HepG2 (cell line): ENCODE results near the gene CDC42EP5. TPM values are rescaled to one million over a fixed set of nuclear protein-coding genes. Genes with fewer than 3 reads are reported as not detected.
"Not testable (repeated sequence)": the region's sequence is repeated elsewhere in the genome, so short reads cannot be mapped to it uniquely, and the experiment has no call there.

Source experiments
- ATAC-seq: fragments of 200-7000 bp; cut with Tn5 transposase; 3 replicates; pipeline ENCODE4 v1.9.1; 2020; ENCODE audit warnings: mild to moderate bottlenecking, moderate library complexity
- BruUV-seq: library from RNA; stranded (reverse); fragments of 400-500 nt; replicated peaks from 2 replicates; lab custom pipeline; 2021; lab: Mats Ljungman, UMichigan
- CTCF ChIA-PET: fragments of 300-600 bp; formaldehyde crosslinking; extraction: SDS; loops from one replicate; lab custom pipeline; 2021; ENCODE audit warnings: low total read pairs, inconsistent platforms, low intra/inter-chr PET ratio; lab: Yijun Ruan, JAX
- POLR2A ChIA-PET: fragments of 350-600 bp; sonication (Branson Sonifier 250); formaldehyde crosslinking; loops from one replicate; lab custom pipeline; 2020; ENCODE audit warnings: antibody characterized with exemption, inconsistent platforms; lab: Yijun Ruan, JAX
- DNase-seq: peaks from one replicate; pipeline ENCODE4 v3.0.0-alpha.2; 2015; ENCODE audit warnings: low spot score
- FAIRE-seq: peaks from 3 replicates; lab custom pipeline; 2011; peaks lifted over from hg19 to GRCh38; lab: Jason Lieb, UNC
- H2AFZ ChIP-seq: one replicate; pipeline ENCODE4 v1.6.1; 2011; ENCODE audit warnings: low read length, inconsistent platforms
- H3K27ac ChIP-seq: fragments of 300-600 bp; 3 replicates; pipeline ENCODE4 v1.8.0; 2011; ENCODE audit warnings: mixed run types, mild to moderate bottlenecking, mixed read lengths, low read length, inconsistent platforms; ENCODE audit not compliant: insufficient read depth; ENCODE audit errors: extremely low read length
- H3K27me3 ChIP-seq, 2 experiments: fragments of 200-600 bp in 1 of 2; 2 replicates in 1 of 2; 3 replicates in 1 of 2; pipeline versions ENCODE4 v1.6.0 to v1.8.0; 2011; ENCODE audit warnings: low read length in 2 of 2, mild to moderate bottlenecking in 2 of 2, moderate library complexity in 2 of 2, inconsistent platforms in 1 of 2; ENCODE audit not compliant: insufficient read depth in 2 of 2, control insufficient read depth in 1 of 2
- H3K36me3 ChIP-seq, 2 experiments: fragments of 200-600 bp in 1 of 2; replicated peaks in 1 of 2; 2 replicates in 1 of 2; 3 replicates in 1 of 2; pipeline versions ENCODE4 v1.5.1 to v1.8.0; 2011; ENCODE audit warnings: low read length in 2 of 2, inconsistent platforms in 1 of 2; ENCODE audit not compliant: insufficient read depth in 2 of 2, control insufficient read depth in 1 of 2
- H3K4me1 ChIP-seq: 2 replicates; pipeline ENCODE4 v1.5.1; 2012; ENCODE audit warnings: low read length, inconsistent platforms; ENCODE audit not compliant: insufficient read depth
- H3K4me2 ChIP-seq: 2 replicates; pipeline ENCODE4 v1.6.0; 2011; ENCODE audit warnings: low read depth, low read length, inconsistent platforms
- H3K4me3 ChIP-seq, 3 experiments: fragments of 200-600 bp in 1 of 3; sonication (generic), shearing (Covaris generic) in 1 of 3; replicated peaks in 1 of 3; 2 replicates each; pipeline ENCODE4 v1.5.1; 2011 to 2016; ENCODE audit warnings: low read length in 3 of 3, inconsistent platforms in 2 of 3, low read depth in 2 of 3, mild to moderate bottlenecking in 2 of 3, control low read depth in 1 of 3, mixed read lengths in 1 of 3; ENCODE audit not compliant: insufficient read depth in 1 of 3
- H3K79me2 ChIP-seq: one replicate; pipeline ENCODE4 v1.6.1; 2011; ENCODE audit warnings: low read length, inconsistent platforms; ENCODE audit not compliant: insufficient read depth
- H3K9ac ChIP-seq: 2 replicates; pipeline ENCODE4 v1.6.0; 2011; ENCODE audit warnings: mild to moderate bottlenecking, low read depth, low read length, inconsistent platforms; ENCODE audit not compliant: insufficient read depth
- H3K9me3 ChIP-seq: 2 replicates; pipeline ENCODE4 v1.5.1; 2012; ENCODE audit warnings: mild to moderate bottlenecking, low read length
- H4K20me1 ChIP-seq: 2 replicates; pipeline ENCODE4 v1.6.0; 2011; ENCODE audit warnings: inconsistent platforms, mild to moderate bottlenecking, low read length, moderate library complexity; ENCODE audit not compliant: insufficient read depth
- CBX5 ChIP-seq: sonication (generic); formaldehyde crosslinking; IDR thresholded peaks from 2 replicates; pipeline ENCODE4 v1.4.0; 2020; ENCODE audit warnings: missing genetic modification reagents, borderline replicate concordance
- ELK4 ChIP-seq: sonication (generic); formaldehyde crosslinking; IDR thresholded peaks from 2 replicates; pipeline ENCODE4 v1.9.0; 2021; ENCODE audit warnings: missing genetic modification reagents, borderline replicate concordance
- HNF1B ChIP-seq: sonication (generic); formaldehyde crosslinking; IDR thresholded peaks from 2 replicates; pipeline ENCODE4 v1.5.1; 2020; ENCODE audit warnings: mild to moderate bottlenecking, moderate library complexity, missing genetic modification reagents
- MIER3 ChIP-seq: IDR thresholded peaks from 2 replicates; pipeline ENCODE4 v1.6.1; 2016; ENCODE audit warnings: missing compliant biosample characterization, borderline replicate concordance
- PRMT3 ChIP-seq: sonication (generic); formaldehyde crosslinking; IDR thresholded peaks from 2 replicates; pipeline ENCODE4 v1.8.1; 2022; ENCODE audit warnings: low read depth, mild to moderate bottlenecking, moderate library complexity, missing genetic modification reagents, borderline replicate concordance
- TERF1 ChIP-seq: sonication (generic); formaldehyde crosslinking; IDR thresholded peaks from 2 replicates; pipeline ENCODE4 v1.8.0; 2022; ENCODE audit warnings: mild to moderate bottlenecking, missing genetic modification reagents, moderate library complexity
- ZC3H4 ChIP-seq: sonication (generic); formaldehyde crosslinking; IDR thresholded peaks from 2 replicates; pipeline ENCODE4 v1.4.0; 2020; ENCODE audit warnings: missing genetic modification reagents, borderline replicate concordance
- ZIK1 ChIP-seq: sonication (generic); formaldehyde crosslinking; IDR thresholded peaks from 2 replicates; pipeline ENCODE4 v1.5.0; 2020; ENCODE audit warnings: mild to moderate bottlenecking, low read depth, missing genetic modification reagents, borderline replicate concordance
- ZNF337 ChIP-seq: sonication (generic); formaldehyde crosslinking; IDR thresholded peaks from 2 replicates; pipeline ENCODE4 v1.5.1; 2020; ENCODE audit warnings: missing genetic modification reagents, low read depth, mild to moderate bottlenecking, borderline replicate concordance
- ZNF432 ChIP-seq: sonication (generic); formaldehyde crosslinking; IDR thresholded peaks from 2 replicates; pipeline ENCODE4 v1.5.0; 2020; ENCODE audit warnings: missing genetic modification reagents, mild to moderate bottlenecking, borderline replicate concordance
- WGBS: methylation state at CpG from one replicate; pipeline ENCODE4 v1.1.6; 2017; ENCODE audit warnings: low lambda C conversion rate; 5-methylcytosine and 5-hydroxymethylcytosine counted together
- in situ Hi-C: cut with HindIII; loops from 2 replicates; pipeline ENCODE4 v1.10.0; 2017; ENCODE audit warnings: low pct_unique_long_range_greater_than_20kb; ENCODE audit not compliant: extremely low pct_ligation_motif_present
- intact Hi-C: fragments of 100-400 bp; cut with micrococcal nuclease; formaldehyde crosslinking; loops from one replicate; pipeline ENCODE4 v1.10.0; 2022; ENCODE audit not compliant: unreplicated experiment
- polyA plus RNA-seq, 8 experiments: library from polyadenylated mRNA; depleted of rRNA in 3 of 8; stranded (reverse) in 7 of 8; unstranded in 1 of 8; fragments of >200 nt; fragmentation: Illumina TruSeq in 4 of 8; extraction: Trizol in 4 of 8; gene quantifications; 2 replicates each; pipeline versions ENCODE4 v1.2.1 to v1.2.3, GENCODE V29; 2011 to 2016; ENCODE audit warnings: low read depth in 4 of 8, missing spikeins in 1 of 8, mixed read lengths in 1 of 8; ENCODE audit not compliant: insufficient read depth in 1 of 8
- total RNA-seq, 5 experiments: library from RNA; depleted of rRNA; stranded (reverse); fragments of >200 nt; fragmentation: Illumina TruSeq; extraction: Trizol; gene quantifications; 2 replicates each; pipeline ENCODE4 v1.2.3, GENCODE V29; 2016; ENCODE audit warnings: low read depth in 1 of 5

Gene CDC42EP5
- total and polyA plus RNA-seq, 2 of the 13 experiments (the other 11 are each of a cell fraction or from before 2014, with no cell fraction given) = 0.41 to 1.6 TPM

- CTCF ChIA-PET, H3K36me3 ChIP-seq, in situ Hi-C loops, POLR2A ChIA-PET, H3K27me3 ChIP-seq, intact Hi-C loops, H3K27ac ChIP-seq, H3K4me2 ChIP-seq, H3K9me3 ChIP-seq, H2AFZ ChIP-seq, DNase-seq, FAIRE-seq, H3K9ac ChIP-seq, H4K20me1 ChIP-seq, H3K79me2 ChIP-seq, BruUV-seq, ATAC-seq, H3K4me3 ChIP-seq: not testable (repeated sequence)
- 84% methylated on average over 4 of the region's 4 CpGs for WGBS
- H3K4me1 ChIP-seq = peaks cover 16% of the 10 kb centered on the region
These were observed 32.4 kb upstream of the CDC42EP5 start for GRCh38 chr19:54505542-54505941.

- no peaks in the 10 kb centered on the region for H4K20me1 ChIP-seq
- H3K79me2 ChIP-seq = no peaks in the 10 kb centered on the region
- H3K9me3 ChIP-seq = no peaks in the 10 kb centered on the region
- CTCF ChIA-PET = no interaction called here
- H3K4me2 ChIP-seq = no peak within 1 kb of the TSS
- FAIRE-seq = no peak
- WGBS = 15% methylated on average over 11 of the region's 14 CpGs
- POLR2A ChIA-PET = no interaction called here
- H3K36me3 ChIP-seq = no peaks in the 10 kb centered on the region
- no TSS peak for BruUV-seq
- in situ Hi-C loops (no loop called here), intact Hi-C loops (no loop called here)
- H3K27ac ChIP-seq = no peak within 1 kb of the TSS
- no peak within 1 kb of the TSS for H3K4me3 ChIP-seq
- no peak for DNase-seq
- H3K9ac ChIP-seq = no peak within 1 kb of the TSS
- no peaks in the 10 kb centered on the region for H3K27me3 ChIP-seq
- no peak for ATAC-seq
- H2AFZ ChIP-seq = no peak within 1 kb of the TSS
- peaks cover 3% of the 10 kb centered on the region for H3K4me1 ChIP-seq
- TF ChIP-seq ELK4 (CRISPR knock-in tag) (no peak), MIER3 (CRISPR knock-in tag) (no peak), ZIK1 (CRISPR knock-in tag) (no peak), PRMT3 (CRISPR knock-in tag) (no peak), ZNF432 (no peak), ZNF337 (CRISPR knock-in tag) (no peak), CBX5 (CRISPR knock-in tag) (no peak), ZC3H4 (CRISPR knock-in tag) (no peak), TERF1 (CRISPR knock-in tag) (no peak), HNF1B (CRISPR knock-in tag) (no peak)
These were observed 29.5 kb upstream of the CDC42EP5 start, which contains the start of gene LAIR2 for GRCh38 chr19:54502518-54503048. TSS of gene LAIR2 (plus strand) at chr19:54502831. CDS start at chr19:54502919, 88 bp downstream.
